Measurements from ENCODE around the gene GALK1.

Gene GALK1

DNA sequence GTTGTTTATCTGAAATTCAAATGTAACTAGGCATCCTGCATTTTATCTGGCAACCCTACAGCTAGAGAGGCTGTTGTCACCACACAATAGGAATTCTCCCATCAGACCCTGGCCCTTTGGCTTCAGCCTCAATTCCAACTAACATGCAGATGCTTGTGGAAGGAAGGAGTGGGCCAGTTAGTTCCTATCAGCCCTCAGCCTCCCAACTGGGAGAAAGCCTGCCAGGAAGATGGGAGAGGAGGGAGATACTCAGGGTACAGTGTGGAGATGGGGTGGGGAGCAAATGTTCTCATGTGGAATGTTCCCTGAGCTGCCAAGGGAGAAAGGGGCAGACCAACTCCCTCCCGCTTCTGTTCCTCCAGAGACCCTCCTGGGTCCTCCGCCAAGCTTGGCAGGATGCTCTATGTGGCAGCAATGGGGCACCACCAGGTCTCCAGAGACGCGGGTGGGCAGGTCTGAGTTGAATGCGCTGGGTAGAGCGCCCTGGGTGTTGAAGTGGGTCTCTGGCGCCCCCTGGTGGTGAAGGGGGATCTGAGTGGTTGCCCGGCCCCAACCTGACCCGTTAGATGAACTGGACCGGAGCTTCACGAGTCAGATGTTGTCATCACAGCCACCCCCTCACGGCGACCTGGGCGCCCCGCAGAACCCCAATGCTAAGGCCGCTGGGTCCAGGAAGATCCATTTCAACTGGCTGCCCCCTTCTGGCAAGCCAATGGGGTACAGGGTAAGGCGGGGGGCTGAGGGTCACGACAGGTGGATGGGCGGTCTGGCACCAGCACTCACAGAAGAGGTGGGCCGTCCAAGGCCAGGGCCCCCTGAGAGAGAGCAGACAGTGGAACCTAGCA, 15.2 kb downstream of the GALK1 start:
- peak in 1 of 2 experiments; percentile 49 for DNase-seq

- no peak for DNase-seq
These were observed 16.3 kb downstream of the GALK1 start for GRCh38 chr17:75748706-75749105.

DNA sequence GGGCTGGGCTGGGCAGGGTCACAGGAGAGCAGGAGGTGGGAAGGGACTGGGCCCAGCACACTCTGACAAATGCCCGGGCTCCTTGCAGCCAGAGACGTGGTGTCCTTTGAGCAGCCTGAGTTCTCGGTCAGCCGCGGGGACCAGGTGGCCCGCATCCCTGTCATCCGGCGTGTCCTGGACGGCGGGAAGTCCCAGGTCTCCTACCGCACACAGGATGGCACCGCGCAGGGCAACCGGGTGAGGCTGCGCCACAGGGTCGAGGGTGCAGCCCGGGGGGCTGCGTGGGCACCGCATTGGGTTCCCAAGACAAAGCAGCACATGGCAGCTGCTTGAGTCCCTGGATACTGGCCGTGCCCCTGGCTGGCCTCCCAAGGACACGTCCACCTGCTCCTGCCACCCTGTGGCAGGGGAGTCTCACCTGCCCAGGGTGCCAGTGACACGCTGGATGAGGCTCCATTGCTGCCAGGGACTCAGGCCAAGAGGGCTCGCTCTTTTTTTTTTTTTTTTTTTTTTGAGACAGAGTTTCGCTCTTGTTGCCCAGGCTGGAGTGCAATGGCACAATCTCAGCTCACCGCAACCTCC, 21.3 kb downstream of the GALK1 start:
- no peak for DNase-seq

DNA sequence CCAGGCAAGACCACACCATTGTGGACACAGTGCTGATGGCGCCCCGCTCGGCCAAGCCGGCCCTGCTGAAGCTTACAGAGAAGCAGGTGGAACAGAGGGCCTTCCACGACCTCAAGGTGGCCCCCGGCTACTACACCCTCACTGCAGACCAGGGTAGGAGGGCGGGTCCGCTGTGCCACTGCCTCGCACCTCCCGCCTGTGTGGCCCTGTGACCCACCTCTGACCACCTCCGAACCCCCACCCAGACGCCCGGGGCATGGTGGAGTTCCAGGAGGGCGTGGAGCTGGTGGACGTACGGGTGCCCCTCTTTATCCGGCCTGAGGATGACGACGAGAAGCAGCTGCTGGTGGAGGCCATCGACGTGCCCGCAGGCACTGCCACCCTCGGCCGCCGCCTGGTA, 22.7 kb downstream of the GALK1 start:
- no peak for DNase-seq

GRCh38 chr17:75740631-75741077, 24.3 kb downstream of the GALK1 start:
- DNase-seq, result no peak

GRCh38 chr17:75740215-75740614, 24.8 kb downstream of the GALK1 start:
- DNase-seq, result no peak

GRCh38 chr17:75739801-75740200, 25.2 kb downstream of the GALK1 start:
- no peak for DNase-seq

GRCh38 chr17:75739174-75739573, 25.8 kb downstream of the GALK1 start:
- no peak for DNase-seq

DNA sequence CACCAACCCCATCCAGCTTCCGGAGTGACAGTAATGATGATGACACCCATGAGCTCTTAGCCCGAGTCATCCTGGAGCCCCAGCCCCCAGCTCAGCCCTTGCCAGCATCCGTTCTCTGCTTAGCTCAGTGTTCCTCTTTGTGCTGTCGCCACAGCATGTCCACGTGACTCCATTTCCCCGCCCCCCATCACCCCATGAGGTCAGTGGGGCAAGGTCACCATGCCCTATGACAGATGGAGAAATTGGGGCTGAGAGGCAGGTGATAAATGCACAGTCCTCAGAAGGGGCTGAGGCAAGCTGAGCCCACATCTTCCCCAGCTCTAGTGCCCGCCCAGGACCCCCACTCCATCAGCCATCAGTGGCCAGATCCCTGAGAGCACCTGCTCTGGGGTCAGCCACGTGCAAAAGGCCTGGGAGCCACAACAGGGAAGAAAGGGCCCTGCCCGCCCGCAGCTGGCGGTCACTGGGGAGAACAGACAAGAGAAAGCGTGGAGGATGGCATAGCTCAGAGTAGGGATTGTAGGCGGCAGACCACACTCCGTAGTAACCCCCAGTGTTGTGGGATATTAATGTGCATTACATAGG, 26.7 kb downstream of the GALK1 start:
- DNase-seq, result no peak

GRCh38 chr17:75737133-75737962, 27.6 kb downstream of the GALK1 start:
- no peak for DNase-seq

DNA sequence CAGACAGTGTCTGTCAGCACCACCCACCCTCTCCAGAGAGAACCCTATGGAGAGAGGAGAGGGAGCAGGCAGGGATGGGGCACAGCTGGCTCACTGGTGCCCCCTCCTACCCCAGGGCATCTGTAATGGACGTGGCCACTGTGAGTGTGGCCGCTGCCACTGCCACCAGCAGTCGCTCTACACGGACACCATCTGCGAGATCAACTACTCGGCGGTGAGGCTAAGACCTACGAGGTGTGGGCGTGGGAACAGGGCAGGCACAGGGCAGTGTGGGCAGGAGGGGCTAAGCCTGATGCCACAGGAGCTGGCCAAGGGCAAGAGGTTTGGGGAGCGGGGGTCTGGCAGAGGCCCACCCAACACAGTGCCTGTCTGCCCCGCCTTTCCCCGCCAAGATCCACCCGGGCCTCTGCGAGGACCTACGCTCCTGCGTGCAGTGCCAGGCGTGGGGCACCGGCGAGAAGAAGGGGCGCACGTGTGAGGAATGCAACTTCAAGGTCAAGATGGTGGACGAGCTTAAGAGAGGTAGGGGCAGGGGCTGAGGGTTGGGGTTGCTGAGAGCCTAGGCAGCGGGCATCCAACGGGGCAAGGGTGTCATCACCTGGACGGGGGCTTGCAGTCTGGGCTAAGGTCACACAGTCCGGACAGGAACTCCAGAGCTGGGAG, 28.7 kb downstream of the GALK1 start:
- no peak for DNase-seq

- DNase-seq, result no peak
These were observed 30.2 kb downstream of the GALK1 start for GRCh38 chr17:75734674-75735294.

- DNase-seq, result no peak
These were observed 31.5 kb downstream of the GALK1 start for GRCh38 chr17:75733471-75733870.

DNA sequence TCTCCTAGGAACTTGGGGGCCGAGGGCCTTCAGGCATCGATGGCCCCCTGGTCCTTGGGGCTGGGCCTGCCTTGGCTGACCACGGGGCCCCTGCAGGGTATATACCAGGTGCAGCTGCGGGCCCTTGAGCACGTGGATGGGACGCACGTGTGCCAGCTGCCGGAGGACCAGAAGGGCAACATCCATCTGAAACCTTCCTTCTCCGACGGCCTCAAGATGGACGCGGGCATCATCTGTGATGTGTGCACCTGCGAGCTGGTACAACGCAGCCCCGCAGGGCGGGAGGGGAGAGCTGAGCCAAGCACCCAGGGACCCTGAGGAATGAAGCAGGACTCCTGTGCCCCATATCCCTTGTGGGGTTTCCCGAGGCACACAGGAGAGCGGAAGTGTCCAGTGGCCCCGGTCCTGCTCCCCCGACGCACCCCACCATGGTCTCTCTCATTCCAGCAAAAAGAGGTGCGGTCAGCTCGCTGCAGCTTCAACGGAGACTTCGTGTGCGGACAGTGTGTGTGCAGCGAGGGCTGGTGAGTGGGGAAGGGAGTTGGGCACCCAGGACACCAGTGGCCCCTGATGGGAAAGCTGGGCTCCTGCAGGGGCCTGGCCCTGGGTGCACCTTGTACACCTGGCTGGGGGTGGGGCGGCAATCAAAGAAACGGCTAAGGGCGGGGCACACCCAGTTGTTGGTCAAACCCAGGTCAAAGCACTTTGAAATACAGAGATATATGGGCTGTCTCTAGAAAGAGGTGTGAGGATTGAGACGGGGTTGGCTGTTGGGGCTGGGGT, 33.1 kb downstream of the GALK1 start:
- DNase-seq, result no peak

DNA sequence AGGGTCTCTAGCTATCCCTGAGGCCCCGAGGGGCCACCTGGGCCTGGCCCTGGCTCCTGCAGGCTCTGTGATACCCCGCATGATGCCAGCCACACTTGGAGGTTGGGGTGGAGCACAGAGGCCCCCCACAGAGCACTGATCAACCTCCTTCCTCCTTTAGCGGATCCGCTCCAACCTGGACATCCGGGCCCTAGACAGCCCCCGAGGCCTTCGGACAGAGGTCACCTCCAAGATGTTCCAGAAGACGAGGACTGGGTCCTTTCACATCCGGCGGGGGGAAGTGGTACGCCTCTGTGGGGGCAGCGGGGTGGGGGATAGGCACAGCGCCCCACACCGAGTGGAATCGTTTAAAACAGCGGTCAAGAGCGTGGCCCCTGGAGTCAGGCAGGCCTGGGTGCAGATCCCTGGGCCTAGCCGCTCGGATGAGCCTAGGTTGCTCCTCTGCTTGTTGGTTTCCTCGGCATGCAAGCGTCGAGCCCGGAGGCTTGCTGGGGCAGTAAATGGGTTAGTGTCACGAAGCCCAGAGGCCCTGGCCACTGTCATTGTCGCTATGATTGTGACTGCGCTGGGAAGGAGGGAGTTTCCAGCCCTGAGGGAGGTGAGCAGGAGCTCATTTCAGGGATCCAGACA, 33.8 kb downstream of the GALK1 start:
- no peak for DNase-seq

DNA sequence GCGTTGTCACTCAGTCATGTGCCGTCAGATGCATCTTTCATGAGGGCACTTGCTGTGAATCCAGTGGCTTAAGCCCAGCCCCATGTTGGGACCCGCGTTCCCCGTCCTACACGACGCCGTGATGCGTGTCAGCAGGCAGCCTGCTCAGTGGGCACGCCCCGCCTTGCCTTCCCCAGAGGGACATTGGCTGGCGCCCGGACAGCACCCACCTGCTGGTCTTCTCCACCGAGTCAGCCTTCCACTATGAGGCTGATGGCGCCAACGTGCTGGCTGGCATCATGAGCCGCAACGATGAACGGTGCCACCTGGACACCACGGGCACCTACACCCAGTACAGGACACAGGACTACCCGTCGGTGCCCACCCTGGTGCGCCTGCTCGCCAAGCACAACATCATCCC, 34.9 kb downstream of the GALK1 start:
- no peak for DNase-seq

DNA sequence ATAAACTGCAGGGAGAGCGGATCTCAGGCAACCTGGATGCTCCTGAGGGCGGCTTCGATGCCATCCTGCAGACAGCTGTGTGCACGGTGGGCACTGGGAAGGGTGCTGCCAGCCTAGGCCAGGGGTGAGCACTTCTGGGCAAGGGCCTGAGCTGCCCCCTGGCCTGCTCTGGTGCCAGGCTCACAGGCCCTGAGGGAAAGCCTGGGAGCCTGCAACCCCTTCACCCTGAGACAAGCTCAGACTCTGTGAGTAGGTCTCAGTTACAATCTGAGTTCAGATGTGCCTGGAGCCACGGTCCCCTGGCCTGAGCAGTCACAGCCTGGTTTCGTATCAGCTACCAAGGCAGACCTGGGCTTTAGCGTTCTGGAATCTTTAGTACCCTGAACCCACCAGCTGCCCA, 35.6 kb downstream of the GALK1 start:
- DNase-seq, result no peak

GRCh38 chr17:75727391-75727790, 37.6 kb downstream of the GALK1 start:
- no peak for DNase-seq

DNA sequence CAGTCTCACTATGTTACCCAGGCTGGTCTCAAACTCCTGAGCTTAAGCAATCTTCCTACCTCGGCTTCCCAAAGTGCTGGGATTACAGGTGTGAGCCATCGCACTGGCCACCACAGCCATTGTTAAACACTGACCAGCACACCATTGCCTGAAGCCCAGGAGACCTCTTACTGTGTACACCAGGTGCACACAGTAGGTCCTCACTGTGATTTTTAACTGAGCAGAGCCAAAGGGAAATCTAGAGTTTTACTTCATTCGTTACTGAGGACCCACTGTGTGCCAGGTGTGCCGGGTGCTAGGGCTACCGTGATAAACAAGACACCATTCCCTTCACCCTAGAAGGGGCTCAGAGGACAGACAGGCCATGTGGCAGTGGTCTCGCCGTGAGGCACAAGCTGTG, 39.5 kb downstream of the GALK1 start:
- DNase-seq, result no peak

DNA sequence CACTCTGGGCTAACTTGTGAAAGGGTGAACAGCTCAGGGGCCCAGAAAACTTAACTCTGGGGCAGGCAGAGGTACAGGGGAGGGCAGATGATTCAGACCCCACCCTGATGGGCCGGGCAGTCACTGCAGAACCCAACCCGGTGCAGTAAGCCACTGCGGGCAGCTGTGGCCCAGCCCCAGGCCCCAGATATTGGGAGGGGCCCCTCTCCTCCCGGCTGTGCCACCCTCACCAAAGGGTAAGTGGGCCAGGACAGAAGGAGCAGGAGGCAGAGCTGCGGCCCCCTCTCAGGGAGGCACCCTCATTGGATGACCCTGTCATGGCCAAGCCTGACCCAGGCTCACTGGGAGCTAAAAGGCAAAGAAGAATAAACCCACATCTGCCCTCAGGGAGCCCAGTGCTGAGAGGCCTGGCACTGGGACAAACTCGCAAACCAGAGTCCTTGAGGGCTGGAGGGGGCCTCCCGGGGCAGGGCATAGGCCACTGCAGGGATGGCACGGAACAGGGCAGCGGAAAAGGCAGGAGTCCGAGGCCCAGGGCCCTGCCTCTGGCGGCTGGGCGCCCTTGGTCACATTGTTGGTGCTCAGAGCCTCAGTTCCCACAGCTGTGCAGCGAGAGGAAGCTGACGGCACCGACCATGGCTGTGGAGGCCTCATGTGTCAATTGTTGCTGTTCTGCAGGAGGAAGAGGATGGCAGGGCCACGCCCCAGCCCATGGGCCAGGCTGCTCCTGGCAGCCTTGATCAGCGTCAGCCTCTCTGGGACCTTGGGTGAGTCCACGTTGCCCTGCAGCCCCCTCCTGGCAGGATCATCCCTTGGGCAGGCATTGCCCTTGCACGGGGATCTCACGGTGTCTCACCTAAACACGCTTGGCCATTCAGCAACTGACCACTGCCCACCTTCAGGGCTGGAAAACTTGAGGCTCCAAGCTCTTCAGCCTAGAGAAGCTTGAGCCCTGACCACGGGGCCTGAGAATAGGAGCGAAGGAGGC, 40.7 kb downstream of the GALK1 start:
- no peak for DNase-seq
